Measurements from ENCODE around the gene CNGA3. TPM values are rescaled to one million over a fixed set of nuclear protein-coding genes. Genes with fewer than 3 reads are reported as not detected.

Gene CNGA3
- total and polyA plus RNA-seq, 2 donors (not counting 3 experiments of a cell fraction or from before 2014, with no cell fraction given), result not detected

GRCh38 chr2:98374286-98374685 lies 28.0 kb downstream of the CNGA3 start:
- Histone ChIP-seq H3K4me3 (replicated peaks in 1 of 3; ENCODE audit: insufficient read depth in 1 of 3, low read depth in 1 of 3, low read length in 3 of 3) (no peak overlapping the region), H3K79me2 (ENCODE audit: control insufficient read depth, insufficient read depth, low read length) (no peaks in the 10 kb centered on the region), H4K20me1 (replicated peaks; ENCODE audit: control insufficient read depth, extremely low read depth, insufficient read depth, low read length) (no peaks in the 10 kb centered on the region), H2AFZ (ENCODE audit: low read depth, low read length) (no peak overlapping the region), H3K9me1 (replicated peaks; ENCODE audit: control insufficient read depth, extremely low read depth, insufficient read depth, low read length) (no peaks in the 10 kb centered on the region), H3K27ac (ENCODE audit: insufficient read depth, low read depth, low read length) (no peak overlapping the region), H3K27me3 (ENCODE audit: control insufficient read depth in 2 of 2, insufficient read depth in 2 of 2, low read length in 2 of 2) (peaks cover 19 to 24% of the 10 kb centered on the region in 2 experiments), H3K4me1 (ENCODE audit: control insufficient read depth, extremely low read depth, insufficient read depth, low read length) (peaks cover 4% of the 10 kb centered on the region), H3K9ac (replicated peaks; ENCODE audit: extremely low read depth, insufficient read depth, low read length) (no peak overlapping the region), H3K4me2 (ENCODE audit: insufficient read depth, low read length) (no peak overlapping the region), H3K36me3 (ENCODE audit: control insufficient read depth in 2 of 2, extremely low read depth in 1 of 2, insufficient read depth in 2 of 2, low read length in 2 of 2) (no peaks in the 10 kb centered on the region), H3K9me3 (replicated peaks; ENCODE audit: control insufficient read depth, insufficient read depth, low read length) (no peaks in the 10 kb centered on the region)
- dilution Hi-C loops (cut with MboI; ENCODE audit: extremely low pct_ligation_motif_present, low sequenced_read_pairs) (no loop called here), intact Hi-C loops (cut with micrococcal nuclease) (no loop called here)
- FAIRE-seq (no peak), DNase-seq (ENCODE audit: low read depth, low spot score) (no peak)
- no TSS peak for BruUV-seq (replicated peaks)
- ChIA-PET CTCF (no interaction called here), POLR2A (no interaction called here)
- TF ChIP-seq GATA2 (IDR thresholded peaks at IDR 0.05; ENCODE audit: insufficient read depth, insufficient read length, low read depth, low read length), result no peak
- no peak for TF ChIP-seq MYC (IDR thresholded peaks at IDR 0.05; ENCODE audit: low read depth, low read length)
- no peak for TF ChIP-seq MAX (IDR thresholded peaks at IDR 0.05; ENCODE audit: insufficient read depth, insufficient read length)
- TF ChIP-seq CTCF (IDR thresholded peaks at IDR 0.05; ENCODE audit: extremely low read depth in 1 of 2, insufficient read depth in 1 of 2, low read depth in 1 of 2, low read length in 2 of 2), result no peak
- no peak for TF ChIP-seq POLR2A (IDR thresholded peaks at IDR 0.05; ENCODE audit: low read depth, low read length)
- TF ChIP-seq FOS (IDR thresholded peaks at IDR 0.05; ENCODE audit: borderline replicate concordance, insufficient read depth, low read length), result no peak
- TF ChIP-seq POLR2AphosphoS5 (IDR thresholded peaks at IDR 0.05; ENCODE audit: insufficient read depth, low read depth, low read length), result no peak
- TF ChIP-seq EZH2 (IDR thresholded peaks at IDR 0.05; ENCODE audit: borderline replicate concordance, low read depth, low read length, severe bottlenecking), result no peak
- no peak for TF ChIP-seq JUN (IDR thresholded peaks at IDR 0.05; ENCODE audit: borderline replicate concordance, insufficient read depth, insufficient read length, low read depth)
